ENCODE measurements around the gene DCTPP1.
"Not testable (repeated sequence)": the region's sequence is repeated elsewhere in the genome, so short reads cannot be mapped to it uniquely, and the experiment has no call there.

The DCTPP1 gene

GRCh38 chr16:30429678-30430427, at the start of gene DCTPP1:
Gene DCTPP1, minus strand, starts transcription at chr16:30430030. Its CDS starts 50 bp downstream, at chr16:30429980.
- peak within 1 kb of the TSS; percentile 72 for H3K9ac ChIP-seq (ENCODE audit: low read length)
- no peaks in the 10 kb centered on the region for H3K9me3 ChIP-seq (ENCODE audit: control insufficient read depth, low read depth, low read length)
- peaks cover 4% of the 10 kb centered on the region for H3K36me3 ChIP-seq (ENCODE audit: control insufficient read depth, low read depth, low read length)
- H3K4me1 ChIP-seq (ENCODE audit: control insufficient read depth, low read depth, low read length): peaks cover 9% of the 10 kb centered on the region
- H3K27me3 ChIP-seq (ENCODE audit: control insufficient read depth, insufficient read depth, low read length): no peaks in the 10 kb centered on the region
- H3K4me3 ChIP-seq (ENCODE audit: low read length): peak within 1 kb of the TSS; percentile 82
- no peak within 1 kb of the TSS for H3K27ac ChIP-seq (ENCODE audit: low read length)

- no peaks in the 10 kb centered on the region for H3K27me3 ChIP-seq (ENCODE audit: control insufficient read depth, insufficient read depth, low read length)
- H3K4me1 ChIP-seq (ENCODE audit: control insufficient read depth, low read depth, low read length): no peaks in the 10 kb centered on the region
- H3K9me3 ChIP-seq (ENCODE audit: control insufficient read depth, low read depth, low read length): no peaks in the 10 kb centered on the region
- no peak overlapping the region for H3K9ac ChIP-seq (ENCODE audit: low read length)
- no peaks in the 10 kb centered on the region for H3K36me3 ChIP-seq (ENCODE audit: control insufficient read depth, low read depth, low read length)
- H3K4me3 ChIP-seq (ENCODE audit: low read length): no peak overlapping the region
- no peak overlapping the region for H3K27ac ChIP-seq (ENCODE audit: low read length)
Observed at GRCh38 chr16:30478766-30479478, 49.1 kb upstream of the DCTPP1 start.

GRCh38 chr16:30477773-30478172, 47.9 kb upstream of the DCTPP1 start:
- not testable (repeated sequence) for H3K4me3 ChIP-seq (ENCODE audit: low read length); H3K27me3 ChIP-seq (ENCODE audit: control insufficient read depth, insufficient read depth, low read length); H3K9me3 ChIP-seq (ENCODE audit: control insufficient read depth, low read depth, low read length); H3K36me3 ChIP-seq (ENCODE audit: control insufficient read depth, low read depth, low read length); H3K9ac ChIP-seq (ENCODE audit: low read length); H3K27ac ChIP-seq (ENCODE audit: low read length); H3K4me1 ChIP-seq (ENCODE audit: control insufficient read depth, low read depth, low read length)

GRCh38 chr16:30476991-30477390, 47.2 kb upstream of the DCTPP1 start:
- no peaks in the 10 kb centered on the region for H3K27me3 ChIP-seq (ENCODE audit: control insufficient read depth, insufficient read depth, low read length)

GRCh38 chr16:30474684-30475083, 44.9 kb upstream of the DCTPP1 start:
- Histone ChIP-seq H3K9me3 (ENCODE audit: control insufficient read depth, low read depth, low read length) (no peaks in the 10 kb centered on the region), H3K27me3 (ENCODE audit: control insufficient read depth, insufficient read depth, low read length) (no peaks in the 10 kb centered on the region), H3K27ac (ENCODE audit: low read length) (no peak overlapping the region), H3K9ac (ENCODE audit: low read length) (no peak overlapping the region), H3K4me3 (ENCODE audit: low read length) (no peak overlapping the region), H3K4me1 (ENCODE audit: control insufficient read depth, low read depth, low read length) (no peaks in the 10 kb centered on the region), H3K36me3 (ENCODE audit: control insufficient read depth, low read depth, low read length) (no peaks in the 10 kb centered on the region)

More at GRCh38 chr16:30476991-30477390, 47.2 kb upstream of the DCTPP1 start:
- H3K4me3 ChIP-seq (ENCODE audit: low read length): no peak overlapping the region
- H3K9ac ChIP-seq (ENCODE audit: low read length): no peak overlapping the region
- no peaks in the 10 kb centered on the region for H3K9me3 ChIP-seq (ENCODE audit: control insufficient read depth, low read depth, low read length)
- no peaks in the 10 kb centered on the region for H3K36me3 ChIP-seq (ENCODE audit: control insufficient read depth, low read depth, low read length)
- H3K27ac ChIP-seq (ENCODE audit: low read length): no peak overlapping the region
- H3K4me1 ChIP-seq (ENCODE audit: control insufficient read depth, low read depth, low read length): no peaks in the 10 kb centered on the region

GRCh38 chr16:30474074-30474452, 44.2 kb upstream of the DCTPP1 start:
- H3K4me3 ChIP-seq (ENCODE audit: low read length): no peak overlapping the region
- H3K27me3 ChIP-seq (ENCODE audit: control insufficient read depth, insufficient read depth, low read length): no peaks in the 10 kb centered on the region
- no peaks in the 10 kb centered on the region for H3K36me3 ChIP-seq (ENCODE audit: control insufficient read depth, low read depth, low read length)
- no peak overlapping the region for H3K27ac ChIP-seq (ENCODE audit: low read length)
- no peaks in the 10 kb centered on the region for H3K9me3 ChIP-seq (ENCODE audit: control insufficient read depth, low read depth, low read length)
- H3K9ac ChIP-seq (ENCODE audit: low read length): no peak overlapping the region
- no peaks in the 10 kb centered on the region for H3K4me1 ChIP-seq (ENCODE audit: control insufficient read depth, low read depth, low read length)

GRCh38 chr16:30473231-30474073, 43.6 kb upstream of the DCTPP1 start:
- Histone ChIP-seq H3K27me3 (ENCODE audit: control insufficient read depth, insufficient read depth, low read length) (no peaks in the 10 kb centered on the region), H3K27ac (ENCODE audit: low read length) (no peak overlapping the region), H3K4me1 (ENCODE audit: control insufficient read depth, low read depth, low read length) (no peaks in the 10 kb centered on the region), H3K9me3 (ENCODE audit: control insufficient read depth, low read depth, low read length) (no peaks in the 10 kb centered on the region), H3K4me3 (ENCODE audit: low read length) (no peak overlapping the region), H3K9ac (ENCODE audit: low read length) (no peak overlapping the region), H3K36me3 (ENCODE audit: control insufficient read depth, low read depth, low read length) (no peaks in the 10 kb centered on the region)

GRCh38 chr16:30472328-30472942, 42.6 kb upstream of the DCTPP1 start, which contains the start of gene ITGAL:
Gene ITGAL, plus strand, starts transcription at chr16:30472742. Its CDS starts 96 bp downstream, at chr16:30472838.
- H3K9me3 ChIP-seq (ENCODE audit: control insufficient read depth, low read depth, low read length): no peaks in the 10 kb centered on the region
- no peak within 1 kb of the TSS for H3K27ac ChIP-seq (ENCODE audit: low read length)
- H3K4me3 ChIP-seq (ENCODE audit: low read length): no peak within 1 kb of the TSS
- H3K9ac ChIP-seq (ENCODE audit: low read length): no peak within 1 kb of the TSS
- no peaks in the 10 kb centered on the region for H3K36me3 ChIP-seq (ENCODE audit: control insufficient read depth, low read depth, low read length)
- no peaks in the 10 kb centered on the region for H3K27me3 ChIP-seq (ENCODE audit: control insufficient read depth, insufficient read depth, low read length)
- H3K4me1 ChIP-seq (ENCODE audit: control insufficient read depth, low read depth, low read length): no peaks in the 10 kb centered on the region

- Histone ChIP-seq H3K9me3 (ENCODE audit: control insufficient read depth, low read depth, low read length) (no peaks in the 10 kb centered on the region), H3K27ac (ENCODE audit: low read length) (no peak overlapping the region), H3K27me3 (ENCODE audit: control insufficient read depth, insufficient read depth, low read length) (no peaks in the 10 kb centered on the region), H3K4me3 (ENCODE audit: low read length) (no peak overlapping the region), H3K9ac (ENCODE audit: low read length) (no peak overlapping the region), H3K4me1 (ENCODE audit: control insufficient read depth, low read depth, low read length) (no peaks in the 10 kb centered on the region), H3K36me3 (ENCODE audit: control insufficient read depth, low read depth, low read length) (no peaks in the 10 kb centered on the region)
Observed at GRCh38 chr16:30470632-30470995, 40.8 kb upstream of the DCTPP1 start.

- no peaks in the 10 kb centered on the region for H3K4me1 ChIP-seq (ENCODE audit: control insufficient read depth, low read depth, low read length)
Observed at GRCh38 chr16:30470170-30470512, 40.3 kb upstream of the DCTPP1 start.

GRCh38 chr16:30464078-30464477, 34.2 kb upstream of the DCTPP1 start:
- no peaks in the 10 kb centered on the region for H3K4me1 ChIP-seq (ENCODE audit: control insufficient read depth, low read depth, low read length)
- no peaks in the 10 kb centered on the region for H3K36me3 ChIP-seq (ENCODE audit: control insufficient read depth, low read depth, low read length)
- H3K4me3 ChIP-seq (ENCODE audit: low read length): no peak overlapping the region
- no peaks in the 10 kb centered on the region for H3K9me3 ChIP-seq (ENCODE audit: control insufficient read depth, low read depth, low read length)
- no peaks in the 10 kb centered on the region for H3K27me3 ChIP-seq (ENCODE audit: control insufficient read depth, insufficient read depth, low read length)
- H3K9ac ChIP-seq (ENCODE audit: low read length): no peak overlapping the region
- H3K27ac ChIP-seq (ENCODE audit: low read length): no peak overlapping the region

More at GRCh38 chr16:30470170-30470512, 40.3 kb upstream of the DCTPP1 start:
- no peaks in the 10 kb centered on the region for H3K9me3 ChIP-seq (ENCODE audit: control insufficient read depth, low read depth, low read length)
- H3K27me3 ChIP-seq (ENCODE audit: control insufficient read depth, insufficient read depth, low read length): no peaks in the 10 kb centered on the region
- no peak overlapping the region for H3K9ac ChIP-seq (ENCODE audit: low read length)
- H3K4me3 ChIP-seq (ENCODE audit: low read length): no peak overlapping the region
- H3K27ac ChIP-seq (ENCODE audit: low read length): no peak overlapping the region
- no peaks in the 10 kb centered on the region for H3K36me3 ChIP-seq (ENCODE audit: control insufficient read depth, low read depth, low read length)
